ENCODE results near the gene IARS1.

DNA sequence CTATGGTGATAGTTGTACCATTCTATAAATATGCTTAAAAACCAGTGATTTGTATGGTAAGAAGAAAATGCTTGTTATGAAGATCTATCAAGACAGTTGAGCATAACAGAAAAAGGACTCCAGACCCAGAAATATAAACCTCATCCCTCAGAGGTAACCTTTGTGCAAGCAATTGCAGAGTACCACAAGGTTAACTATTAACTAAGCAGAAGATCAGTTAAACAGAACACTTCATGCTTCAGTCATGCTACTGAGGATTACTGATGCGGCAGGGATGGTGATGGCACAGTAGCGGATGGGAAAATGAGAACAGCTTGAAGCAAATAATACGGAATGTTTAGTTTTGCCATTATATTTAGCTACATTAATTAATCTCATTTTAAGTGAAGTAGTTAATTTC, 45.5 kb downstream of the IARS1 start:
- TF ChIP-seq, protein P1, sequence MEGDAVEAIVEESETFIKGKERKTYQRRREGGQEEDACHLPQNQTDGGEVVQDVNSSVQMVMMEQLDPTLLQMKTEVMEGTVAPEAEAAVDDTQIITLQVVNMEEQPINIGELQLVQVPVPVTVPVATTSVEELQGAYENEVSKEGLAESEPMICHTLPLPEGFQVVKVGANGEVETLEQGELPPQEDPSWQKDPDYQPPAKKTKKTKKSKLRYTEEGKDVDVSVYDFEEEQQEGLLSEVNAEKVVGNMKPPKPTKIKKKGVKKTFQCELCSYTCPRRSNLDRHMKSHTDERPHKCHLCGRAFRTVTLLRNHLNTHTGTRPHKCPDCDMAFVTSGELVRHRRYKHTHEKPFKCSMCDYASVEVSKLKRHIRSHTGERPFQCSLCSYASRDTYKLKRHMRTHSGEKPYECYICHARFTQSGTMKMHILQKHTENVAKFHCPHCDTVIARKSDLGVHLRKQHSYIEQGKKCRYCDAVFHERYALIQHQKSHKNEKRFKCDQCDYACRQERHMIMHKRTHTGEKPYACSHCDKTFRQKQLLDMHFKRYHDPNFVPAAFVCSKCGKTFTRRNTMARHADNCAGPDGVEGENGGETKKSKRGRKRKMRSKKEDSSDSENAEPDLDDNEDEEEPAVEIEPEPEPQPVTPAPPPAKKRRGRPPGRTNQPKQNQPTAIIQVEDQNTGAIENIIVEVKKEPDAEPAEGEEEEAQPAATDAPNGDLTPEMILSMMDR (conservative IDR thresholded peaks at IDR 0.05; ENCODE audit: low read length), result no peak
- TF ChIP-seq EZH2phosphoT487 (IDR thresholded peaks at IDR 0.05; ENCODE audit: borderline replicate concordance), result no peak
